K562 (cell line): ENCODE results near the gene MYO1B. TPM values are rescaled to one million over a fixed set of nuclear protein-coding genes. Genes with fewer than 3 reads are reported as not detected.

Source experiments
- ATAC-seq: fragments of 200-7000 bp; cut with Tn5 transposase; 3 replicates; pipeline ENCODE4 v1.9.1; 2020; ENCODE audit warnings: moderate library complexity
- BruUV-seq: library from RNA; stranded (reverse); fragments of 400-500 nt; replicated peaks from 2 replicates; lab custom pipeline; 2021; lab: Mats Ljungman, UMichigan
- CTCF ChIA-PET: fragments of 300-600 bp; formaldehyde crosslinking; extraction: SDS; loops from one replicate; lab custom pipeline; 2021; ENCODE audit warnings: low intra/inter-chr PET ratio; lab: Yijun Ruan, JAX
- POLR2A ChIA-PET: fragments of 300-600, 350-650 bp; sonication (Branson Sonifier 250); formaldehyde crosslinking; extraction: SDS; loops from one replicate; lab custom pipeline; 2021; ENCODE audit warnings: antibody characterized with exemption, inconsistent platforms; lab: Yijun Ruan, JAX
- DNase-seq, 4 experiments: peaks; one replicate each; pipeline versions ENCODE4 v3.0.0 to v3.0.0-alpha.2; 2011 to 2018; ENCODE audit warnings: low spot score in 3 of 4, mixed read lengths in 3 of 4; ENCODE audit errors: extremely low read depth in 1 of 4
- FAIRE-seq: peaks from 2 replicates; lab custom pipeline; 2011; peaks lifted over from hg19 to GRCh38; lab: Jason Lieb, UNC
- H2AFZ ChIP-seq: 2 replicates; pipeline ENCODE4 v1.6.0; 2011; ENCODE audit warnings: low read depth, low read length, control low read depth, inconsistent platforms
- H3K27ac ChIP-seq: fragments of 200-600 bp; 3 replicates; pipeline ENCODE4 v1.8.0; 2011; ENCODE audit warnings: low read depth, mild to moderate bottlenecking, control low read depth, inconsistent platforms, low read length, moderate library complexity, mixed read lengths; ENCODE audit errors: extremely low read depth
- H3K27me3 ChIP-seq, 2 experiments: fragments of 300-600 bp in 1 of 2; 2 replicates in 1 of 2; 3 replicates in 1 of 2; pipeline versions ENCODE4 v1.6.0 to v1.8.0; 2011; ENCODE audit warnings: inconsistent platforms in 2 of 2, low read length in 2 of 2, mild to moderate bottlenecking in 1 of 2, mixed read lengths in 1 of 2, moderate library complexity in 1 of 2; ENCODE audit not compliant: control insufficient read depth in 2 of 2, insufficient read depth in 2 of 2
- H3K36me3 ChIP-seq: fragments of 300-600 bp; 3 replicates; pipeline ENCODE4 v1.8.0; 2011; ENCODE audit warnings: mild to moderate bottlenecking, low read length, inconsistent platforms; ENCODE audit not compliant: control insufficient read depth, insufficient read depth
- H3K4me1 ChIP-seq, 2 experiments: fragments of 200-600 bp in 1 of 2; replicated peaks in 1 of 2; 2 replicates in 1 of 2; 3 replicates in 1 of 2; pipeline versions ENCODE4 v1.5.1 to v1.8.0; 2011; ENCODE audit warnings: inconsistent platforms in 2 of 2, low read length in 2 of 2, mild to moderate bottlenecking in 1 of 2, mixed read lengths in 1 of 2, moderate library complexity in 1 of 2; ENCODE audit not compliant: control insufficient read depth in 2 of 2, insufficient read depth in 2 of 2
- H3K4me2 ChIP-seq: 2 replicates; pipeline ENCODE4 v1.6.1; 2011; ENCODE audit warnings: low read length, control low read depth, inconsistent platforms, mixed read lengths; ENCODE audit not compliant: insufficient read depth
- H3K4me3 ChIP-seq: fragments of 200-600 bp; sonication (generic), shearing (Covaris generic); 2 replicates; pipeline ENCODE4 v1.5.1; 2016; ENCODE audit warnings: control low read depth, inconsistent platforms
- H3K79me2 ChIP-seq: fragments of 200-600 bp; 3 replicates; pipeline ENCODE4 v1.8.0; 2011; ENCODE audit warnings: low read length, inconsistent platforms; ENCODE audit not compliant: control insufficient read depth, insufficient read depth
- H3K9ac ChIP-seq, 2 experiments: 2 replicates each; pipeline versions ENCODE4 v1.6.0 to v1.6.1; 2011; ENCODE audit warnings: low read depth in 2 of 2, low read length in 2 of 2, control low read depth in 1 of 2, inconsistent platforms in 1 of 2, mild to moderate bottlenecking in 1 of 2, mixed read lengths in 1 of 2; ENCODE audit not compliant: insufficient read depth in 1 of 2
- H3K9me1 ChIP-seq: one replicate; pipeline ENCODE4 v1.6.0; 2011; ENCODE audit warnings: inconsistent platforms, mild to moderate bottlenecking, low read length, moderate library complexity; ENCODE audit not compliant: control insufficient read depth, insufficient read depth
- H3K9me3 ChIP-seq: replicated peaks from 2 replicates; pipeline ENCODE4 v1.5.1; 2011; ENCODE audit warnings: low read depth, low read length, inconsistent platforms; ENCODE audit not compliant: control insufficient read depth, insufficient read depth
- H4K20me1 ChIP-seq: replicated peaks from 2 replicates; pipeline ENCODE4 v1.6.1; 2011; ENCODE audit warnings: low read length, inconsistent platforms, mixed read lengths; ENCODE audit not compliant: control insufficient read depth, insufficient read depth
- BMI1 ChIP-seq: fragments of 150-350 bp; IDR thresholded peaks from 2 replicates; pipeline ENCODE4 v1.6.1; 2014; ENCODE audit warnings: low read length
- DMBX1 ChIP-seq: fragments of 250-450 bp; sonication (Bioruptor Pico); IDR thresholded peaks from 2 replicates; pipeline ENCODE4 v1.8.0; 2022; ENCODE audit warnings: inconsistent platforms, mild to moderate bottlenecking, moderate library complexity, borderline replicate concordance
- HIVEP1 ChIP-seq: fragments of 250-450 bp; sonication (Bioruptor Pico); IDR thresholded peaks from 2 replicates; pipeline ENCODE4 v1.4.0; 2020; ENCODE audit warnings: mild to moderate bottlenecking
- HMG20B ChIP-seq: fragments of 250-450 bp; sonication (Bioruptor Pico); IDR thresholded peaks from 2 replicates; pipeline ENCODE4 v1.5.0; 2021; ENCODE audit warnings: mild to moderate bottlenecking
- NBN ChIP-seq: fragments of 450-650 bp; IDR thresholded peaks from 2 replicates; pipeline ENCODE4 v1.6.1; 2016; ENCODE audit warnings: low read depth, mild to moderate bottlenecking
- NFE2 ChIP-seq: IDR thresholded peaks from 2 replicates; pipeline ENCODE4 v1.6.1; 2014; ENCODE audit warnings: antibody characterized with exemption, low read depth
- PHF21A ChIP-seq: fragments of 450-650 bp; IDR thresholded peaks from 2 replicates; pipeline ENCODE4 v1.6.1; 2017; ENCODE audit warnings: low read depth, borderline replicate concordance
- ZBTB7A ChIP-seq: IDR thresholded peaks from 2 replicates; pipeline ENCODE4 v1.6.1; 2011; ENCODE audit warnings: low read depth, mild to moderate bottlenecking, low read length, moderate library complexity, borderline replicate concordance; ENCODE audit not compliant: control insufficient read depth
- WGBS: fragments of 100-300 bp; shearing (Covaris generic); methylation state at CpG from one replicate; pipeline ENCODE4 v1.1.6; 2016; ENCODE audit warnings: low coverage, mixed read lengths; ENCODE audit not compliant: insufficient coverage; ENCODE audit errors: missing lambda C conversion rate; 5-methylcytosine and 5-hydroxymethylcytosine counted together
- in situ Hi-C: fragments of 300-500 bp; cut with MboI; formaldehyde crosslinking; loops from 4 replicates; pipeline ENCODE4 v1.15.0; 2018; ENCODE audit warnings: inconsistent platforms, mixed read lengths
- intact Hi-C: fragments of 100-400 bp; cut with micrococcal nuclease; formaldehyde crosslinking; loops from 2 replicates; pipeline ENCODE4 v1.14.2; 2022
- polyA plus RNA-seq, 8 experiments: library from polyadenylated mRNA; depleted of rRNA in 4 of 8; stranded (reverse) in 5 of 8; unstranded in 3 of 8; fragments of >200 nt; fragmentation: Nextera tagmentation in 2 of 8; fragmentation: Illumina TruSeq in 1 of 8; extraction: Ambion mirVana in 2 of 8; extraction: Trizol in 1 of 8; gene quantifications; 2 replicates each; pipeline versions ENCODE4 v1.2.1 to v1.2.3, GENCODE V29; 2011 to 2014; ENCODE audit warnings: inconsistent platforms in 1 of 8, missing spikeins in 1 of 8
- total RNA-seq, 7 experiments: library from RNA; depleted of rRNA in 6 of 7; stranded (reverse); fragments of >200 nt in 6 of 7; fragmentation: Illumina TruSeq in 2 of 7; extraction: Trizol in 2 of 7; gene quantifications; 2 replicates each; pipeline versions ENCODE4 v1.2.1 to v1.2.3, GENCODE V29; 2011 to 2021; ENCODE audit warnings: low replicate concordance in 1 of 7

MYO1B gene
- total and polyA plus RNA-seq, 9 of the 15 experiments (the other 6 are each of a cell fraction or from before 2014, with no cell fraction given): 0.04 to 0.33 (median 0.20) TPM; not detected in 5

DNA sequence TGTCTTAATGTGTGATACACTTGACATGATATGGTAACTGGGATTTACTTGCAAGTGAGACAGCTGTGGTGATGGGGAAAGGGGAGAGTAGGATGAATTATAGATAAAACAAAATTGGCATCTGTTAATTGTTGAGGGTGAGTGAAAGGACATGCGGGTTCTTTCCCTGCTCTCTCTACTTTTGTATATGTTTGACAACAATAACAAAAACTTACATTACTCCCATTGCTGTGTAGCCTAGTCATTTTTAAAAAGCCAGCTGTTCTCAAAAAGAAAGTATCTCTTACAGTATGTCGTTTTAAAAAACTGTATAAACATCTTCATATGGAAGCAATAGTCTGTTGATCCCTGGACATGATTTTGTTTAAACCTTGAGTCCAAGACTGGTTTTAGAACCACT is 117.6 kb downstream of the MYO1B start:
- DNase-seq: no peak
- FAIRE-seq: no peak
- POLR2A ChIA-PET: interaction anchor here (0.9 kb wide), 1 partner anchor 8 kb away, joined by 3 read pairs; no protein-coding TSS in a partner anchor
- H3K9me3 ChIP-seq: no peaks in the 10 kb centered on the region
- H3K9ac ChIP-seq: no peak overlapping the region
- no peaks in the 10 kb centered on the region for H3K79me2 ChIP-seq
- H4K20me1 ChIP-seq: no peaks in the 10 kb centered on the region
- H2AFZ ChIP-seq: no peak overlapping the region
- in situ Hi-C loops: no loop called here
- H3K4me2 ChIP-seq: no peak overlapping the region
- H3K4me1 ChIP-seq: no peaks in the 10 kb centered on the region
- TF ChIP-seq PHF21A (no peak), BMI1 (no peak), DMBX1 (CRISPR knock-in tag) (no peak), HIVEP1 (no peak), NFE2 (no peak)
- 6% methylated on average over 2 of the region's 2 CpGs for WGBS
- H3K36me3 ChIP-seq: no peaks in the 10 kb centered on the region
- ATAC-seq: no peak
- intact Hi-C loops: no loop called here
- H3K4me3 ChIP-seq: no peak overlapping the region
- CTCF ChIA-PET: no interaction called here
- no peaks in the 10 kb centered on the region for H3K9me1 ChIP-seq
- BruUV-seq: no TSS peak
- H3K27me3 ChIP-seq: no peaks in the 10 kb centered on the region
- no peak overlapping the region for H3K27ac ChIP-seq

- Histone ChIP-seq H4K20me1 (no peaks in the 10 kb centered on the region), H3K9me1 (no peaks in the 10 kb centered on the region), H3K9ac (no peak overlapping the region), H3K4me1 (no peaks in the 10 kb centered on the region), H2AFZ (no peak overlapping the region), H3K79me2 (no peaks in the 10 kb centered on the region), H3K27ac (no peak overlapping the region), H3K4me3 (no peak overlapping the region), H3K27me3 (no peaks in the 10 kb centered on the region), H3K9me3 (no peaks in the 10 kb centered on the region), H3K36me3 (no peaks in the 10 kb centered on the region), H3K4me2 (no peak overlapping the region)
- FAIRE-seq (no peak), DNase-seq (no peak), ATAC-seq (no peak)
- no TSS peak for BruUV-seq
- ChIA-PET CTCF (no interaction called here), POLR2A (no interaction called here)
- intact Hi-C loops (no loop called here), in situ Hi-C loops (no loop called here)
- 0% methylated on average over 2 of the region's 3 CpGs for WGBS
- TF ChIP-seq ZBTB7A (no peak), NBN (no peak), HMG20B (CRISPR knock-in tag) (no peak)
These were observed 118.1 kb downstream of the MYO1B start for GRCh38 chr2:191363267-191363666.
